LNCaP clone FGC (cell line): Measurements from ENCODE around the gene MRTFA.
"Not testable (repeated sequence)": the region's sequence is repeated elsewhere in the genome, so short reads cannot be mapped to it uniquely, and the experiment has no call there.

ENCODE experiments used
- DNase-seq: peaks from one replicate; pipeline ENCODE4 v3.0.0-alpha.2; 2011; ENCODE audit warnings: low read depth
- H3K4me3 ChIP-seq: 2 replicates; pipeline ENCODE4 v1.5.1; 2011; ENCODE audit warnings: mild to moderate bottlenecking, low read depth, low read length, control low read depth
- CTCF ChIP-seq: IDR thresholded peaks from 2 replicates; pipeline ENCODE4 v1.5.1; 2012; ENCODE audit warnings: mild to moderate bottlenecking; ENCODE audit not compliant: control insufficient read depth, insufficient read depth; ENCODE audit errors: extremely low read depth

The MRTFA gene

GRCh38 chr22:40556641-40557040 lies 79.9 kb downstream of the MRTFA start:
- DNase-seq = no peak
- TF ChIP-seq CTCF = no peak
- no peak overlapping the region for H3K4me3 ChIP-seq

GRCh38 chr22:40554023-40554422 lies 82.5 kb downstream of the MRTFA start:
- not testable (repeated sequence) for DNase-seq, H3K4me3 ChIP-seq

- no peak for TF ChIP-seq CTCF
- no peak overlapping the region for H3K4me3 ChIP-seq
- DNase-seq = no peak
Measured at GRCh38 chr22:40553014-40553554, 83.4 kb downstream of the MRTFA start.

- TF ChIP-seq CTCF = no peak
- DNase-seq = no peak
- no peak overlapping the region for H3K4me3 ChIP-seq
Measured at GRCh38 chr22:40552070-40552469, 84.4 kb downstream of the MRTFA start.

- no peak for TF ChIP-seq CTCF
- no peak overlapping the region for H3K4me3 ChIP-seq
- DNase-seq = no peak
Measured at GRCh38 chr22:40547729-40548143, 88.8 kb downstream of the MRTFA start.

- no peak for DNase-seq
- no peak for TF ChIP-seq CTCF
- no peak overlapping the region for H3K4me3 ChIP-seq
Measured at GRCh38 chr22:40544758-40545157, 91.8 kb downstream of the MRTFA start.

- no peak for TF ChIP-seq CTCF
- no peak overlapping the region for H3K4me3 ChIP-seq
- no peak for DNase-seq
Measured at GRCh38 chr22:40542821-40543540, 93.5 kb downstream of the MRTFA start.
